ENCODE results near the gene DLG4.

Gene DLG4

DNA sequence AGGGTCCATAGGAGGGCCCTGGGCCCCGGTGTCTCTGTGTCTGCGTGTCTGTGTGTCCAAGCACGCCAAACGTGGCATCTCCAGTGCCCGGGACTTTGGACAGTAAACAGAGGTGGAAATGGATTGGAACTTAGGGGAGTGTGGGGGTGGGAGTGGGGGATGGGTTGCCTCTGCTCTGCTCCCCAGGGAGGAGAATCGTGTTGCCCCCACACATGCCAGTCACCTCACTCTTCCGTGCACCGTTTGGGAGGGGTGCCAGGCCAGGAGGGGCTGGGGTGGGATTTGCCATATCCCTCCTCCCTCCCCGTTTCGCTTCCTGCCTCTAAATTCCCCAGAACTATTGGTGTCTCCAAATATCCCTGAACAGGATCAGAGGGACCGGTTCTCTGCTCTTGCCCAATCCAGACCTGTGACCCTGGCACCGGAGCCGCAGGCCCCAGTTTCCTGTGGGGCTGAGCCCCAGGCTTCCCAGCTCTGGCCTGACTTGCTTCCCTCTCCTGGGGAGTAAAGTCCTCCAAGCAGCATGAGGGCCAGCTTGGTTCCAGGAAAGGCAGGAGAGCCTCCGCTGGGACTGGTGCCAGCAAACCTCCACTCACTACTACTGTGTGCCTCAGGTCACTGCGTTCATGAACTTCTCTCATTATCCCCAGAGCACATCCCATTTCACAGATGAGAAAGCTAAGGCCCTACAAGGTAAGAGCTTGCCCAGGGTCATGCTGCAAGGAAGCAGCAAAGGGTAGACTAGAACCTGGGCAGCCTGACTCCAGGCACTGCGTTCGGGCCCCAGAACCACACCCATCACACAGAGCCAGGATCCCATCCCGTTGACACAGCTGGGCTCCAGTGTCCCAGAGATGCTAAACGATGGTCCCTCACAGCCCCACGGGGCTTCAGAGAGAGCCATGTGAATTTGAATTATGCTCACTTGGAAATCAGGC is 40.0 kb downstream of the DLG4 start, which contains the start of gene ASGR1:
Gene ASGR1 (minus strand): TSS at position 54 of the 938 bp plus-strand sequence. CDS start 807 bp downstream, outside the sequence.
- Histone ChIP-seq H3K4me1 (ENCODE audit: control insufficient read depth, insufficient read depth, low read length) (peaks cover 8% of the 10 kb centered on the region), H3K9me3 (ENCODE audit: control insufficient read depth, insufficient read depth, low read depth, low read length) (no peaks in the 10 kb centered on the region), H3K36me3 (ENCODE audit: control insufficient read depth in 2 of 2, insufficient read depth in 1 of 2, low read length in 2 of 2) (no peaks in the 10 kb centered on the region; a peak in 1 of 3 replicates), H3K27ac (ENCODE audit: extremely low read depth, low read depth, low read length) (no peak within 1 kb of the TSS), H3K4me3 (ENCODE audit: low read depth, low read length) (peak within 1 kb of the TSS; percentile 54)
- ChIA-PET CTCF (interaction anchor here (0.6 to 1.6 kb wide), 3 partner anchors 14 to 134 kb away, joined by 4 to 9 read pairs (median 4); no protein-coding TSS in a partner anchor), POLR2A (no interaction called here)
- TF ChIP-seq ZIC2 (tag by site-specific recombination; IDR thresholded peaks at IDR 0.05): peak; percentile 95
- peak; percentile 45 for TF ChIP-seq ZFHX2 (tag by site-specific recombination; conservative IDR thresholded peaks at IDR 0.05)
- TF ChIP-seq, protein P1, sequence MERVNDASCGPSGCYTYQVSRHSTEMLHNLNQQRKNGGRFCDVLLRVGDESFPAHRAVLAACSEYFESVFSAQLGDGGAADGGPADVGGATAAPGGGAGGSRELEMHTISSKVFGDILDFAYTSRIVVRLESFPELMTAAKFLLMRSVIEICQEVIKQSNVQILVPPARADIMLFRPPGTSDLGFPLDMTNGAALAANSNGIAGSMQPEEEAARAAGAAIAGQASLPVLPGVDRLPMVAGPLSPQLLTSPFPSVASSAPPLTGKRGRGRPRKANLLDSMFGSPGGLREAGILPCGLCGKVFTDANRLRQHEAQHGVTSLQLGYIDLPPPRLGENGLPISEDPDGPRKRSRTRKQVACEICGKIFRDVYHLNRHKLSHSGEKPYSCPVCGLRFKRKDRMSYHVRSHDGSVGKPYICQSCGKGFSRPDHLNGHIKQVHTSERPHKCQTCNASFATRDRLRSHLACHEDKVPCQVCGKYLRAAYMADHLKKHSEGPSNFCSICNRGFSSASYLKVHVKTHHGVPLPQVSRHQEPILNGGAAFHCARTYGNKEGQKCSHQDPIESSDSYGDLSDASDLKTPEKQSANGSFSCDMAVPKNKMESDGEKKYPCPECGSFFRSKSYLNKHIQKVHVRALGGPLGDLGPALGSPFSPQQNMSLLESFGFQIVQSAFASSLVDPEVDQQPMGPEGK (tag by site-specific recombination; IDR thresholded peaks at IDR 0.05): no peak
- TF ChIP-seq EGR2 (tag by site-specific recombination; IDR thresholded peaks at IDR 0.05; ENCODE audit: low read depth): peak; percentile 37; the same call in 1 of the 2 replicates
- no peak for TF ChIP-seq GLI2 (tag by site-specific recombination; IDR thresholded peaks at IDR 0.05; ENCODE audit: borderline replicate concordance, low read depth)

DNA sequence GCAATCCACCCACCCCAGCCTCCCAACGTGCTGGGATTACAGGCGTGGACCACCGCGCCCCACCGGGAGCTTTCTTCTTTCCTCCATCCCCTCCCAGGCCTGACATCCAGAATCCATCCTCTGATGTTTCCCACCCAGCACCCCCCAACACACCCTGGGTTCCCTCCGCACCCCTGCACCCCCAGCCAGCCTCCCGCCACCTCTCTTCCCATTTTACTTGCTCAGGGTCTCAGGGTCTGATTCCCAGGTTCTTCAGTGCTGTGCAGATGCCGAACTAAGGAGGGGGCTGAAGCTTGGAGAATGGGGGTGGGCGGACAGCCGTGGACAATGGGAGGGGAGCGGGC is 40.7 kb downstream of the DLG4 start:
- no peak overlapping the region for H3K27ac ChIP-seq (ENCODE audit: extremely low read depth, low read depth, low read length)
- no peaks in the 10 kb centered on the region; a peak in 1 of 3 replicates for H3K36me3 ChIP-seq (ENCODE audit: control insufficient read depth in 2 of 2, insufficient read depth in 1 of 2, low read length in 2 of 2)
- H3K4me3 ChIP-seq (ENCODE audit: low read depth, low read length): no peak overlapping the region
- ChIA-PET CTCF (interaction anchor here (0.6 to 2.5 kb wide), 3 partner anchors 42 to 443 kb away, joined by 4 to 50 read pairs (median 4); partner anchors contain the start of gene SLC16A11), POLR2A (interaction anchor here (1.0 kb wide), 1 partner anchor 150 kb away, joined by 10 read pairs; the partner anchor contains the start of gene NEURL4)
- TF ChIP-seq SCRT2 (tag by site-specific recombination; IDR thresholded peaks at IDR 0.05) (no peak), ZBTB17 (tag by site-specific recombination; IDR thresholded peaks at IDR 0.05) (no peak), ZNF548 (tag by site-specific recombination; IDR thresholded peaks at IDR 0.05) (no peak), ZNF747 (tag by site-specific recombination; IDR thresholded peaks at IDR 0.05) (no peak), ZNF404 (tag by site-specific recombination; IDR thresholded peaks at IDR 0.05) (no peak), ZNF776 (tag by site-specific recombination; IDR thresholded peaks at IDR 0.05; ENCODE audit: borderline replicate concordance) (no peak), ZNF624 (tag by site-specific recombination; IDR thresholded peaks at IDR 0.05) (no peak), ZNF121 (tag by site-specific recombination; IDR thresholded peaks at IDR 0.05) (no peak), ZNF366 (tag by site-specific recombination; conservative IDR thresholded peaks at IDR 0.05) (no peak), OVOL3 (tag by site-specific recombination; IDR thresholded peaks at IDR 0.05) (no peak), ZNF433 (tag by site-specific recombination; IDR thresholded peaks at IDR 0.05; ENCODE audit: low read depth) (no peak), SALL2 (tag by site-specific recombination; IDR thresholded peaks at IDR 0.05; ENCODE audit: borderline replicate concordance) (no peak)
- TF ChIP-seq, protein P2, sequence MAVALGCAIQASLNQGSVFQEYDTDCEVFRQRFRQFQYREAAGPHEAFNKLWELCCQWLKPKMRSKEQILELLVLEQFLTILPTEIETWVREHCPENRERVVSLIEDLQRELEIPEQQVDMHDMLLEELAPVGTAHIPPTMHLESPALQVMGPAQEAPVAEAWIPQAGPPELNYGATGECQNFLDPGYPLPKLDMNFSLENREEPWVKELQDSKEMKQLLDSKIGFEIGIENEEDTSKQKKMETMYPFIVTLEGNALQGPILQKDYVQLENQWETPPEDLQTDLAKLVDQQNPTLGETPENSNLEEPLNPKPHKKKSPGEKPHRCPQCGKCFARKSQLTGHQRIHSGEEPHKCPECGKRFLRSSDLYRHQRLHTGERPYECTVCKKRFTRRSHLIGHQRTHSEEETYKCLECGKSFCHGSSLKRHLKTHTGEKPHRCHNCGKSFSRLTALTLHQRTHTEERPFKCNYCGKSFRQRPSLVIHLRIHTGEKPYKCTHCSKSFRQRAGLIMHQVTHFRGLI (tag by site-specific recombination; IDR thresholded peaks at IDR 0.05): no peak
- TF ChIP-seq, protein P3, sequence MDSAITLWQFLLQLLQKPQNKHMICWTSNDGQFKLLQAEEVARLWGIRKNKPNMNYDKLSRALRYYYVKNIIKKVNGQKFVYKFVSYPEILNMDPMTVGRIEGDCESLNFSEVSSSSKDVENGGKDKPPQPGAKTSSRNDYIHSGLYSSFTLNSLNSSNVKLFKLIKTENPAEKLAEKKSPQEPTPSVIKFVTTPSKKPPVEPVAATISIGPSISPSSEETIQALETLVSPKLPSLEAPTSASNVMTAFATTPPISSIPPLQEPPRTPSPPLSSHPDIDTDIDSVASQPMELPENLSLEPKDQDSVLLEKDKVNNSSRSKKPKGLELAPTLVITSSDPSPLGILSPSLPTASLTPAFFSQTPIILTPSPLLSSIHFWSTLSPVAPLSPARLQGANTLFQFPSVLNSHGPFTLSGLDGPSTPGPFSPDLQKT (IDR thresholded peaks at IDR 0.05; ENCODE audit: borderline replicate concordance, low read depth, low read length): no peak
- TF ChIP-seq, protein P4, sequence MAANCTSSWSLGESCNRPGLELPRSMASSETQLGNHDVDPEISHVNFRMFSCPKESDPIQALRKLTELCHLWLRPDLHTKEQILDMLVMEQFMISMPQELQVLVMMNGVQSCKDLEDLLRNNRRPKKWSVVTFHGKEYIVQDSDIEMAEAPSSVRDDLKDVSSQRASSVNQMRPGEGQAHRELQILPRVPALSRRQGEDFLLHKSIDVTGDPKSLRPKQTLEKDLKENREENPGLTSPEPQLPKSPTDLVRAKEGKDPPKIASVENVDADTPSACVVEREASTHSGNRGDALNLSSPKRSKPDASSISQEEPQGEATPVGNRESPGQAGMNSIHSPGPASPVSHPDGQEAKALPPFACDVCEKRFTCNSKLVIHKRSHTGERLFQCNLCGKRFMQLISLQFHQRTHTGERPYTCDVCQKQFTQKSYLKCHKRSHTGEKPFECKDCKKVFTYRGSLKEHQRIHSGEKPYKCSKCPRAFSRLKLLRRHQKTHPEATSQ (tag by site-specific recombination; IDR thresholded peaks at IDR 0.05): no peak
- TF ChIP-seq, protein P5, sequence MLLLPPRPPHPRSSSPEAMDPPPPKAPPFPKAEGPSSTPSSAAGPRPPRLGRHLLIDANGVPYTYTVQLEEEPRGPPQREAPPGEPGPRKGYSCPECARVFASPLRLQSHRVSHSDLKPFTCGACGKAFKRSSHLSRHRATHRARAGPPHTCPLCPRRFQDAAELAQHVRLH (tag by site-specific recombination; IDR thresholded peaks at IDR 0.05): no peak
- TF ChIP-seq, protein P6, sequence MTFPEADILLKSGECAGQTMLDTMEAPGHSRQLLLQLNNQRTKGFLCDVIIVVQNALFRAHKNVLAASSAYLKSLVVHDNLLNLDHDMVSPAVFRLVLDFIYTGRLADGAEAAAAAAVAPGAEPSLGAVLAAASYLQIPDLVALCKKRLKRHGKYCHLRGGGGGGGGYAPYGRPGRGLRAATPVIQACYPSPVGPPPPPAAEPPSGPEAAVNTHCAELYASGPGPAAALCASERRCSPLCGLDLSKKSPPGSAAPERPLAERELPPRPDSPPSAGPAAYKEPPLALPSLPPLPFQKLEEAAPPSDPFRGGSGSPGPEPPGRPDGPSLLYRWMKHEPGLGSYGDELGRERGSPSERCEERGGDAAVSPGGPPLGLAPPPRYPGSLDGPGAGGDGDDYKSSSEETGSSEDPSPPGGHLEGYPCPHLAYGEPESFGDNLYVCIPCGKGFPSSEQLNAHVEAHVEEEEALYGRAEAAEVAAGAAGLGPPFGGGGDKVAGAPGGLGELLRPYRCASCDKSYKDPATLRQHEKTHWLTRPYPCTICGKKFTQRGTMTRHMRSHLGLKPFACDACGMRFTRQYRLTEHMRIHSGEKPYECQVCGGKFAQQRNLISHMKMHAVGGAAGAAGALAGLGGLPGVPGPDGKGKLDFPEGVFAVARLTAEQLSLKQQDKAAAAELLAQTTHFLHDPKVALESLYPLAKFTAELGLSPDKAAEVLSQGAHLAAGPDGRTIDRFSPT (tag by site-specific recombination; IDR thresholded peaks at IDR 0.05): no peak
- H3K4me1 ChIP-seq (ENCODE audit: control insufficient read depth, insufficient read depth, low read length): peaks cover 8% of the 10 kb centered on the region
- H3K9me3 ChIP-seq (ENCODE audit: control insufficient read depth, insufficient read depth, low read depth, low read length): no peaks in the 10 kb centered on the region

Data from HEK293 (cell line).